HepG2 (cell line): ENCODE measurements around the gene CEP128. TPM values are rescaled to one million over a fixed set of nuclear protein-coding genes. Genes with fewer than 3 reads are reported as not detected.

Source experiments
- ATM ChIP-seq: fragments of 450-650 bp; IDR thresholded peaks from 2 replicates; pipeline ENCODE4 v1.7.1; 2017; ENCODE audit warnings: mild to moderate bottlenecking, borderline replicate concordance
- DNMT3B ChIP-seq: conservative IDR thresholded peaks from 2 replicates; pipeline ENCODE4 v1.6.1; 2016; ENCODE audit warnings: missing biosample characterization, control low read depth
- ETV5 ChIP-seq: IDR thresholded peaks from 2 replicates; pipeline ENCODE4 v1.6.1; 2018; ENCODE audit warnings: missing biosample characterization, missing genetic modification reagents, inconsistent platforms, borderline replicate concordance
- FOXM1 ChIP-seq: sonication (generic); formaldehyde crosslinking; IDR thresholded peaks from 2 replicates; pipeline ENCODE4 v1.5.0; 2020; ENCODE audit warnings: missing genetic modification reagents
- HNRNPUL1 ChIP-seq: fragments of 200-400 bp; formaldehyde crosslinking; IDR thresholded peaks from 2 replicates; pipeline ENCODE4 v1.6.1; 2017; ENCODE audit warnings: low read depth, mild to moderate bottlenecking, low read length, moderate library complexity
- NR2F1 ChIP-seq, 2 experiments: fragments of 450-650 bp in 1 of 2; formaldehyde crosslinking in 1 of 2; IDR thresholded peaks; 2 replicates each; pipeline versions ENCODE4 v1.5.0 to v1.6.1; 2016 to 2020; ENCODE audit warnings: mild to moderate bottlenecking in 1 of 2, missing compliant biosample characterization in 1 of 2, missing genetic modification reagents in 1 of 2, moderate library complexity in 1 of 2
- SALL1 ChIP-seq: sonication (generic); formaldehyde crosslinking; IDR thresholded peaks from 2 replicates; pipeline ENCODE4 v1.8.0; 2022; ENCODE audit warnings: mild to moderate bottlenecking, missing genetic modification reagents
- SMC3 ChIP-seq: IDR thresholded peaks from 2 replicates; pipeline ENCODE4 v1.6.1; 2011; ENCODE audit warnings: low read length, improper control_type of control experiment
- TBX2 ChIP-seq: sonication (generic); formaldehyde crosslinking; IDR thresholded peaks from 2 replicates; pipeline ENCODE4 v1.5.0; 2020; ENCODE audit warnings: missing genetic modification reagents, mild to moderate bottlenecking, borderline replicate concordance
- TFAP4 ChIP-seq: sonication (generic); IDR thresholded peaks from 2 replicates; pipeline ENCODE4 v1.6.1; 2016; ENCODE audit warnings: low read depth, borderline replicate concordance
- ZNF646 ChIP-seq: sonication (generic); formaldehyde crosslinking; IDR thresholded peaks from 2 replicates; pipeline ENCODE4 v1.9.0; 2021; ENCODE audit warnings: mild to moderate bottlenecking, missing genetic modification reagents
- ZNF841 ChIP-seq: sonication (generic); formaldehyde crosslinking; IDR thresholded peaks from 2 replicates; pipeline ENCODE4 v1.8.1; 2023; ENCODE audit warnings: missing genetic modification reagents, borderline replicate concordance
- polyA plus RNA-seq, 8 experiments: library from polyadenylated mRNA; depleted of rRNA in 3 of 8; stranded (reverse) in 7 of 8; unstranded in 1 of 8; fragments of >200 nt; fragmentation: Illumina TruSeq in 4 of 8; extraction: Trizol in 4 of 8; gene quantifications; 2 replicates each; pipeline versions ENCODE4 v1.2.1 to v1.2.3, GENCODE V29; 2011 to 2016; ENCODE audit warnings: low read depth in 4 of 8, missing spikeins in 1 of 8, mixed read lengths in 1 of 8; ENCODE audit not compliant: insufficient read depth in 1 of 8
- total RNA-seq, 5 experiments: library from RNA; depleted of rRNA; stranded (reverse); fragments of >200 nt; fragmentation: Illumina TruSeq; extraction: Trizol; gene quantifications; 2 replicates each; pipeline ENCODE4 v1.2.3, GENCODE V29; 2016; ENCODE audit warnings: low read depth in 1 of 5
- TF ChIP-seq, protein P1 (sequence below): sonication (generic); formaldehyde crosslinking; IDR thresholded peaks from 2 replicates; pipeline ENCODE4 v1.4.0; 2020; ENCODE audit warnings: missing genetic modification reagents, mild to moderate bottlenecking, borderline replicate concordance
- TF ChIP-seq, protein P2 (sequence below): sonication (generic); formaldehyde crosslinking; IDR thresholded peaks from 2 replicates; pipeline ENCODE4 v1.4.0; 2020; ENCODE audit warnings: missing genetic modification reagents
- TF ChIP-seq, protein P3 (sequence below): sonication (generic); formaldehyde crosslinking; IDR thresholded peaks from 2 replicates; pipeline ENCODE4 v1.8.0; 2022; ENCODE audit warnings: missing genetic modification reagents, mild to moderate bottlenecking, moderate library complexity, borderline replicate concordance

The CEP128 gene
- total and polyA plus RNA-seq, 2 of the 13 experiments (the other 11 are each of a cell fraction or from before 2014, with no cell fraction given) = 1.3 to 7.5 TPM

DNA sequence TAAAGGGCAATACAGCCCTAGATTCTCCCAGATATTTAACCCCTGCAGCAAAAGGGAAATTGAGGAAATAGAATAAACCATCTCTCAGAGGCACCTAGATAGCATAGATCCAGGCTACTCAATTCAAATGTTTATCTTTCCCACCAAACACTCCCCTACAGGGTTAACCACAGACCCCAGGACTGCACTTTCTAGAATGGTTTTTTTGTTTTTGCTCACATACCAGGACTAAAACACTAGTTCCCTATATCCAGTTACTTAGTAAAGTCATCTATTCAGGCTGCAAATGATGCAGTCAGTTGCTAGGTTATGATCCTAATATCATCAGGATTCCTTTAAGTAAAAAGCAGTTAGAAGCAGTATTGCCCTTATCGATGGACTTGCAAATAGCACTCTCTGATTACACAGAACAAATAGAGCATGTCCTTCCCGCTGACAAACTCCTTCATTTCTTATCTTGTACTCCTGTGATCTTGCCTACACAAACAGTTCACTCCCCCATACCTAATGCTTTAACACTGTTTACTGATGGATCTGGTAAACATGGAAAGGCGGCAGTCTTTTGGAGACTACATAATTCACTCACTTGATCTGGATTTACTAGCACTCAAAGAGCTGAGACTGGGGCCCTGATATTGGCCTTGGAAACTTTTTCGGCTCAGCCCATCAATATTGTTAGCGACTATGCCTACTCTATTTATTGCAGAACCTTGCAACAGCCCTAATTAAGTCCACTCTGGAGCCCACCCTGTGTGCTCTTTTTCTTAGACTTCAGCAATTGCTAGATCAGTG, 473.0 kb downstream of the CEP128 start (continued):
- TF ChIP-seq FOXM1 (CRISPR knock-in tag) = no peak
- peak; percentile 61; the same call in 1 of the 2 replicates for TF ChIP-seq ETV5 (CRISPR knock-in tag)
- TF ChIP-seq TFAP4 = peak; percentile 34; the same call in 1 of the 2 replicates
- peak; percentile 90 for TF ChIP-seq DNMT3B (CRISPR knock-in tag)
- TF ChIP-seq SALL1 (CRISPR knock-in tag) = peak; percentile 69; the same call in 1 of the 2 replicates
- 0 out of 2 replicates have a peak, but pooled peaks have one; percentile 9 for TF ChIP-seq SMC3
- TF ChIP-seq, protein P1, sequence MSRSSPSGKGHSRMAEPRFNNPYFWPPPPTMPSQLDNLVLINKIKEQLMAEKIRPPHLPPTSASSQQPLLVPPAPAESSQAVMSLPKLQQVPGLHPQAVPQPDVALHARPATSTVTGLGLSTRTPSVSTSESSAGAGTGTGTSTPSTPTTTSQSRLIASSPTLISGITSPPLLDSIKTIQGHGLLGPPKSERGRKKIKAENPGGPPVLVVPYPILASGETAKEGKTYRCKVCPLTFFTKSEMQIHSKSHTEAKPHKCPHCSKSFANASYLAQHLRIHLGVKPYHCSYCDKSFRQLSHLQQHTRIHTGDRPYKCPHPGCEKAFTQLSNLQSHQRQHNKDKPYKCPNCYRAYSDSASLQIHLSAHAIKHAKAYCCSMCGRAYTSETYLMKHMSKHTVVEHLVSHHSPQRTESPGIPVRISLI (CRISPR knock-in tag) = peak; percentile 70; the same call in 1 of the 2 replicates
- TF ChIP-seq, protein P2, sequence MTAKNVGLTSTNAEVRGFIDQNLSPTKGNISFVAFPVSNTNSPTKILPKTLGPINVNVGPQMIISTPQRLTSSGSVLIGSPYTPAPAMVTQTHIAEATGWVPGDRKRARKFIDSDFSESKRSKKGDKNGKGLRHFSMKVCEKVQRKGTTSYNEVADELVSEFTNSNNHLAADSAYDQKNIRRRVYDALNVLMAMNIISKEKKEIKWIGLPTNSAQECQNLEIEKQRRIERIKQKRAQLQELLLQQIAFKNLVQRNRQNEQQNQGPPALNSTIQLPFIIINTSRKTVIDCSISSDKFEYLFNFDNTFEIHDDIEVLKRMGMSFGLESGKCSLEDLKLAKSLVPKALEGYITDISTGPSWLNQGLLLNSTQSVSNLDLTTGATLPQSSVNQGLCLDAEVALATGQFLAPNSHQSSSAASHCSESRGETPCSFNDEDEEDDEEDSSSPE (CRISPR knock-in tag) = 0 out of 2 replicates have a peak, but pooled peaks have one; percentile 44
- TF ChIP-seq, protein P3, sequence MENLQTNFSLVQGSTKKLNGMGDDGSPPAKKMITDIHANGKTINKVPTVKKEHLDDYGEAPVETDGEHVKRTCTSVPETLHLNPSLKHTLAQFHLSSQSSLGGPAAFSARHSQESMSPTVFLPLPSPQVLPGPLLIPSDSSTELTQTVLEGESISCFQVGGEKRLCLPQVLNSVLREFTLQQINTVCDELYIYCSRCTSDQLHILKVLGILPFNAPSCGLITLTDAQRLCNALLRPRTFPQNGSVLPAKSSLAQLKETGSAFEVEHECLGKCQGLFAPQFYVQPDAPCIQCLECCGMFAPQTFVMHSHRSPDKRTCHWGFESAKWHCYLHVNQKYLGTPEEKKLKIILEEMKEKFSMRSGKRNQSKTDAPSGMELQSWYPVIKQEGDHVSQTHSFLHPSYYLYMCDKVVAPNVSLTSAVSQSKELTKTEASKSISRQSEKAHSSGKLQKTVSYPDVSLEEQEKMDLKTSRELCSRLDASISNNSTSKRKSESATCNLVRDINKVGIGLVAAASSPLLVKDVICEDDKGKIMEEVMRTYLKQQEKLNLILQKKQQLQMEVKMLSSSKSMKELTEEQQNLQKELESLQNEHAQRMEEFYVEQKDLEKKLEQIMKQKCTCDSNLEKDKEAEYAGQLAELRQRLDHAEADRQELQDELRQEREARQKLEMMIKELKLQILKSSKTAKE (CRISPR knock-in tag) = peak; percentile 71; the same call in 1 of the 2 replicates
- no peak for TF ChIP-seq HNRNPUL1
- 0 out of 2 replicates have a peak, but pooled peaks have one; percentile 60 for TF ChIP-seq ZNF841 (CRISPR knock-in tag)
- TF ChIP-seq TBX2 (CRISPR knock-in tag) = peak; percentile 100
- TF ChIP-seq NR2F1 (CRISPR knock-in tag; IDR thresholded peaks at IDR 0.05) = peak; percentile 69 to 86
- no peak for TF ChIP-seq ATM
- no peak for TF ChIP-seq ZNF646 (CRISPR knock-in tag)
